ENCODE data around the gene ONECUT3. TPM values are rescaled to one million over a fixed set of nuclear protein-coding genes. Genes with fewer than 3 reads are reported as not detected.

The ONECUT3 gene
- total and polyA plus RNA-seq, 9 of the 15 experiments (the other 6 are each of a cell fraction or from before 2014, with no cell fraction given) = not detected

DNA sequence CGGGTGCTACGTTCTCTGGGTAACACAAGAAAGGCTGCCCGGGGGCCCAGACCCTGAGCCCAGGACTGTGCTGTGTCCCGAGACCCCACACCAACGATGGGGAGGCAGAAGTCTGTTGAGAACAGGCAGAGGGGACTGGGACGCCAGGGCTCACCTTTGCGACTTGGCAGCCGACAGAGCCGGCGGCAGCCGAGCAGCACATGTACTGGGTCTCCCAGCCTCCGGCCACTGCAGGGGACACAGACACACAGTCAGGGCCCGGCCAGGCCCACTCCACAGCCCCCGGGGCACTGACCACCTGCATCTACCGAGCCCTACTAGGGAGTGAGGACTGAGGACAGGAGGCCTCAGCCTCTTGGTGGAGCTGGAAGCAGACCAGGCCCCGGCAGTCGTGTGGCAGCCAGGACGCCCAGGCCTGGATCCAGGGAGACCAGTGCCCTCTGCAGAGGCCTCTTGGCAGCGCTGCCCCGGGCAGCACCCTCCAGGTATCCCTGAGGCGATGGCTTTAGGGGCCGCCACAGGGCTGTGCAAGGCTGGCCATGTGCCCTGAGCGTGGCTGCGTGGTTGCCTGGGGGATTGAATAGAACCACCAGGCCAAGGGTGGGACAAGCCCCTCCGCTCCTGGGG is 64.4 kb downstream of the ONECUT3 start:
- in situ Hi-C loops (cut with MboI) (no loop called here), intact Hi-C loops (cut with micrococcal nuclease) (no loop called here)
- H3K27ac ChIP-seq (ENCODE audit: extremely low read depth, low read depth, low read length) = no peak overlapping the region
- H3K4me2 ChIP-seq (ENCODE audit: insufficient read depth, low read length) = no peak overlapping the region
- WGBS (ENCODE audit: insufficient coverage, low coverage, missing lambda C conversion rate) = 97% methylated on average over 22 of the region's 25 CpGs
- POLR2A ChIA-PET = interaction anchor here (0.8 to 1.6 kb wide), 2 partner anchors 10 to 610 kb away, joined by 3 to 7 read pairs; partner anchors contain the start of gene TIMM13
- H3K4me3 ChIP-seq = no peak overlapping the region
- H3K9me1 ChIP-seq (ENCODE audit: control insufficient read depth, insufficient read depth, low read length) = no peaks in the 10 kb centered on the region
- TF ChIP-seq, protein P1, sequence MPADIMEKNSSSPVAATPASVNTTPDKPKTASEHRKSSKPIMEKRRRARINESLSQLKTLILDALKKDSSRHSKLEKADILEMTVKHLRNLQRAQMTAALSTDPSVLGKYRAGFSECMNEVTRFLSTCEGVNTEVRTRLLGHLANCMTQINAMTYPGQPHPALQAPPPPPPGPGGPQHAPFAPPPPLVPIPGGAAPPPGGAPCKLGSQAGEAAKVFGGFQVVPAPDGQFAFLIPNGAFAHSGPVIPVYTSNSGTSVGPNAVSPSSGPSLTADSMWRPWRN (IDR thresholded peaks at IDR 0.05; ENCODE audit: low read depth) = no peak
- TF ChIP-seq POLR2G (IDR thresholded peaks at IDR 0.05; ENCODE audit: low read depth, low read length) (peak; percentile 53; the same call in 1 of the 2 replicates), HNRNPH1 (optimal IDR thresholded peaks at IDR 0.05; ENCODE audit: low read depth, low read length) (no peak)
- ATAC-seq (no peak), DNase-seq (ENCODE audit: extremely low read depth in 1 of 4, low spot score in 3 of 4) (no peak), FAIRE-seq (no peak)
- H4K20me1 ChIP-seq (replicated peaks; ENCODE audit: control insufficient read depth, insufficient read depth, low read length) = no peaks in the 10 kb centered on the region
- peaks cover 2 to 46% of the 10 kb centered on the region in 2 experiments; a peak in 3 of 5 replicates for H3K4me1 ChIP-seq (replicated peaks in 1 of 2; ENCODE audit: control insufficient read depth in 2 of 2, insufficient read depth in 2 of 2, low read length in 2 of 2)
- H2AFZ ChIP-seq (ENCODE audit: low read depth, low read length) = no peak overlapping the region
- no peaks in the 10 kb centered on the region for H3K27me3 ChIP-seq (ENCODE audit: control insufficient read depth in 2 of 2, insufficient read depth in 2 of 2, low read length in 2 of 2)
- peaks cover 76% of the 10 kb centered on the region; the same call in 2 of the 3 replicates for H3K36me3 ChIP-seq (ENCODE audit: control insufficient read depth, insufficient read depth, low read length)
- H3K79me2 ChIP-seq (ENCODE audit: control insufficient read depth, insufficient read depth, low read length) = no peaks in the 10 kb centered on the region; the same call in 2 of the 3 replicates
- H3K9ac ChIP-seq (ENCODE audit: insufficient read depth in 1 of 2, low read depth in 2 of 2, low read length in 2 of 2) = peak overlapping the region in 1 of 2 experiments; percentile 32; a peak in 1 of 4 replicates
- BruUV-seq (replicated peaks) = no TSS peak
- H3K9me3 ChIP-seq (replicated peaks; ENCODE audit: control insufficient read depth, insufficient read depth, low read depth, low read length) = no peaks in the 10 kb centered on the region
- CTCF ChIA-PET (ENCODE audit: low intra/inter-chr PET ratio) = no interaction called here
